Tibial nerve (tissue), 4 donors: Measurements from ENCODE around the gene CORO7. TPM values are rescaled to one million over a fixed set of nuclear protein-coding genes. Genes with fewer than 3 reads are reported as not detected.

Source experiments
- DNase-seq, 2 donors: peaks; one replicate each; pipeline ENCODE4 v3.0.0-alpha.2; 2019; ENCODE audit warnings: low spot score in 2 of 2
- H3K27ac ChIP-seq, 4 donors: fragments of 200-600 bp; sonication (generic) in 3 of 4; one replicate each; pipeline ENCODE4 v1.5.1; 2017 to 2019; ENCODE audit warnings: mild to moderate bottlenecking in 1 of 4
- H3K27me3 ChIP-seq, 2 donors: fragments of 200-600 bp; sonication (generic) in 1 of 2; one replicate each; pipeline versions ENCODE4 v1.5.1 to v1.6.0; 2017 to 2019
- H3K36me3 ChIP-seq, 3 donors: fragments of 200-600 bp; sonication (generic); one replicate each; pipeline ENCODE4 v1.5.1; 2018 to 2019
- H3K4me1 ChIP-seq, 4 donors: fragments of 200-600 bp; sonication (generic) in 3 of 4; one replicate each; pipeline ENCODE4 v1.5.1; 2017 to 2019
- H3K4me3 ChIP-seq, 4 donors: fragments of 200-600 bp; sonication (generic) in 3 of 4; one replicate each; pipeline ENCODE4 v1.5.1; 2017 to 2019; ENCODE audit warnings: mild to moderate bottlenecking in 1 of 4, moderate library complexity in 1 of 4
- H3K9me3 ChIP-seq, 4 donors: fragments of 200-600 bp; sonication (generic) in 3 of 4; one replicate each; pipeline ENCODE4 v1.5.1; 2017 to 2019
- EP300 ChIP-seq, 2 donors: sonication (generic); formaldehyde crosslinking; IDR thresholded peaks; one replicate each; pipeline ENCODE4 v1.6.1; 2017; ENCODE audit warnings: antibody characterized with exemption in 2 of 2, mild to moderate bottlenecking in 1 of 2
- POLR2A ChIP-seq, 2 donors: fragments of 450-650 bp; IDR thresholded peaks; one replicate each; pipeline ENCODE4 v1.6.1; 2017; ENCODE audit warnings: antibody characterized with exemption in 2 of 2, mild to moderate bottlenecking in 2 of 2, moderate library complexity in 2 of 2
- WGBS, 2 donors: methylation state at CpG; one replicate each; pipeline ENCODE4 v1.1.5; 2018; 5-methylcytosine and 5-hydroxymethylcytosine counted together
- total RNA-seq, 4 donors: library from RNA; depleted of rRNA; stranded (reverse); fragments of >200 nt; gene quantifications; one replicate each; pipeline ENCODE4 v1.1.0, GENCODE V29; 2016
- TF ChIP-seq, protein P1 (sequence below), 5 experiments: fragments of 200-600 bp in 3 of 5; fragments of 450-650 bp in 2 of 5; sonication (generic) in 3 of 5; IDR thresholded peaks; one replicate each; pipeline ENCODE4 v1.5.1; 2016 to 2019; ENCODE audit warnings: antibody characterized with exemption in 5 of 5, mild to moderate bottlenecking in 3 of 5, moderate library complexity in 2 of 5

Gene CORO7
- total RNA-seq, 4 donors from 2014 or later, result 27.8 to 77.4 (median 52.1) TPM

DNA sequence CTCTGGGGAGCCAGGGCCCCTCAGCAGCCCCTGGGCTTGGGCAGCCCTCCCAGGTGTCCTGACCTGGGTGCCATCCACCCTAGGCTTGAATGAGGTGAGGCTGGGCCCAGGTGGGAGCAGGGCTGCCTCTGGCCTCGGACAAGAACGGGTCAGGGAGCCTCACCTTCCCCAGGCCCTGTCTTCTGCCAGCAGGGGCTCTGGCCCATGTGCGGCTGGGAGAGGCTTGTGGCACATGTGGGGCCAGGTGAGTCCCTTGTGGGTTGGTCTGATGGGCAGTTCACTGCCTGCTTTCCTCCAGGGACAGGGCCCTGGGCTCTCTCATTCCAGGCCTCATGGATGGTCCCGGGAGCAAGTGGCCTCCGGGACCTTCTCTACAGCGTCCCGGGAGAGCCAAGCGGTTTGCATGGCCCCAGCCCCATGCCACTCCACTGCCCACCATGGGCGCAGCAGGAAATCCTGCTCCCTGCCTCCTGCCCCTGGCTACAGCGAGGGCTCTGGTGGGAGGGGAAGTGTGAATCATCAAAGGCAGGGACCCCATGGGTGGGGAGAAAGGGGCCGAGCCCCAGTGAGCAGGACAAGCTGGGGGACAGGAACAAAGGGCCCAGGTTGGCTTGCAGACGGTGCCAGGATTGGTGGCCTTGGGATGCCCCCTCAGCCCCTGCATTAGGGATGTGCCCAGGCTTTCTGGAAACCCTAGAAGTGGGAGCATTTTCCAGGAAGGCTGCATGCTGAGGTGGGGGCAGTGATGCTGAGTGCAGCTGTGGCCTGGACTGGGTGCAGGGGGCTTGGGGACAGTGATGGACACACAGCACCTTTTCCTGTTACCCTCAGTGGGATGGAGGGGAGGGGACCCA is 32.6 kb downstream of the CORO7 start:
- H3K4me1 ChIP-seq, result peaks cover 0 to 97% (median 36%) of the 10 kb centered on the region in 4 donors
- WGBS, 2 donors, result 74 to 77% methylated on average over 12 of the region's 12 CpGs
- H3K36me3 ChIP-seq, result peaks cover 0 to 85% (median 0%) of the 10 kb centered on the region in 3 donors
- no peak for DNase-seq
- H3K27ac ChIP-seq, result peak overlapping the region; percentile 42 to 85 (median 63)
- no peaks in the 10 kb centered on the region for H3K9me3 ChIP-seq
- no peak for TF ChIP-seq EP300 (IDR thresholded peaks at IDR 0.05)
- no peak for TF ChIP-seq POLR2A (IDR thresholded peaks at IDR 0.05)
- TF ChIP-seq, protein P1, sequence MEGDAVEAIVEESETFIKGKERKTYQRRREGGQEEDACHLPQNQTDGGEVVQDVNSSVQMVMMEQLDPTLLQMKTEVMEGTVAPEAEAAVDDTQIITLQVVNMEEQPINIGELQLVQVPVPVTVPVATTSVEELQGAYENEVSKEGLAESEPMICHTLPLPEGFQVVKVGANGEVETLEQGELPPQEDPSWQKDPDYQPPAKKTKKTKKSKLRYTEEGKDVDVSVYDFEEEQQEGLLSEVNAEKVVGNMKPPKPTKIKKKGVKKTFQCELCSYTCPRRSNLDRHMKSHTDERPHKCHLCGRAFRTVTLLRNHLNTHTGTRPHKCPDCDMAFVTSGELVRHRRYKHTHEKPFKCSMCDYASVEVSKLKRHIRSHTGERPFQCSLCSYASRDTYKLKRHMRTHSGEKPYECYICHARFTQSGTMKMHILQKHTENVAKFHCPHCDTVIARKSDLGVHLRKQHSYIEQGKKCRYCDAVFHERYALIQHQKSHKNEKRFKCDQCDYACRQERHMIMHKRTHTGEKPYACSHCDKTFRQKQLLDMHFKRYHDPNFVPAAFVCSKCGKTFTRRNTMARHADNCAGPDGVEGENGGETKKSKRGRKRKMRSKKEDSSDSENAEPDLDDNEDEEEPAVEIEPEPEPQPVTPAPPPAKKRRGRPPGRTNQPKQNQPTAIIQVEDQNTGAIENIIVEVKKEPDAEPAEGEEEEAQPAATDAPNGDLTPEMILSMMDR (IDR thresholded peaks at IDR 0.05), result no peak
- H3K4me3 ChIP-seq, result no peak overlapping the region
- no peaks in the 10 kb centered on the region for H3K27me3 ChIP-seq

DNA sequence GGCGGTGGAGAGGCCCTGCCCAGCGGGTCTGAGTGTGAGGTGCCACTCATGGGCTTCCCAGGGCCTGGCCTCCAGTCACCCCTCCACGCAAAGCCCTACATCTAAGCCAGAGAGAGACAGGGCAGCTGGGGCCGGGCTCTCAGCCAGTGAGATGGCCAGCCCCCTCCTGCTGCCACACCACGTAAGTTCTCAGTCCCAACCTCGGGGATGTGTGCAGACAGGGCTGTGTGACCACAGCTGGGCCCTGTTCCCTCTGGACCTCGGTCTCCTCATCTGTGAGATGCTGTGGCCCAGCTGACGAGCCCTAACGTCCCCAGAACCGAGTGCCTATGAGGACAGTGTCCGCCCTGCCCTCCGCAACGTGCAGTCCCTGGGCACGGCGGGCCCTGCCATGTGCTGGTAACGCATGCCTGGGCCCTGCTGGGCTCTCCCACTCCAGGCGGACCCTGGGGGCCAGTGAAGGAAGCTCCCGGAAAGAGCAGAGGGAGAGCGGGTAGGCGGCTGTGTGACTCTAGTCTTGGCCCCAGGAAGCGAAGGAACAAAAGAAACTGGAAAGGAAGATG is 33.5 kb downstream of the CORO7 start:
- peak in 1 of 2 donors; percentile 33 for TF ChIP-seq EP300 (IDR thresholded peaks at IDR 0.05)
- TF ChIP-seq POLR2A (IDR thresholded peaks at IDR 0.05), result no peak
- H3K4me1 ChIP-seq, result peaks cover 0 to 97% (median 39%) of the 10 kb centered on the region in 4 donors
- peak overlapping the region in 2 of 4 donors; percentile 71 to 85 for H3K27ac ChIP-seq
- H3K27me3 ChIP-seq, result no peaks in the 10 kb centered on the region
- WGBS, 2 donors, result 71 to 77% methylated on average over 19 of the region's 21 CpGs
- DNase-seq, result no peak
- H3K9me3 ChIP-seq, result no peaks in the 10 kb centered on the region
- H3K4me3 ChIP-seq, result no peak overlapping the region
- peaks cover 0 to 77% (median 0%) of the 10 kb centered on the region in 3 donors for H3K36me3 ChIP-seq

DNA sequence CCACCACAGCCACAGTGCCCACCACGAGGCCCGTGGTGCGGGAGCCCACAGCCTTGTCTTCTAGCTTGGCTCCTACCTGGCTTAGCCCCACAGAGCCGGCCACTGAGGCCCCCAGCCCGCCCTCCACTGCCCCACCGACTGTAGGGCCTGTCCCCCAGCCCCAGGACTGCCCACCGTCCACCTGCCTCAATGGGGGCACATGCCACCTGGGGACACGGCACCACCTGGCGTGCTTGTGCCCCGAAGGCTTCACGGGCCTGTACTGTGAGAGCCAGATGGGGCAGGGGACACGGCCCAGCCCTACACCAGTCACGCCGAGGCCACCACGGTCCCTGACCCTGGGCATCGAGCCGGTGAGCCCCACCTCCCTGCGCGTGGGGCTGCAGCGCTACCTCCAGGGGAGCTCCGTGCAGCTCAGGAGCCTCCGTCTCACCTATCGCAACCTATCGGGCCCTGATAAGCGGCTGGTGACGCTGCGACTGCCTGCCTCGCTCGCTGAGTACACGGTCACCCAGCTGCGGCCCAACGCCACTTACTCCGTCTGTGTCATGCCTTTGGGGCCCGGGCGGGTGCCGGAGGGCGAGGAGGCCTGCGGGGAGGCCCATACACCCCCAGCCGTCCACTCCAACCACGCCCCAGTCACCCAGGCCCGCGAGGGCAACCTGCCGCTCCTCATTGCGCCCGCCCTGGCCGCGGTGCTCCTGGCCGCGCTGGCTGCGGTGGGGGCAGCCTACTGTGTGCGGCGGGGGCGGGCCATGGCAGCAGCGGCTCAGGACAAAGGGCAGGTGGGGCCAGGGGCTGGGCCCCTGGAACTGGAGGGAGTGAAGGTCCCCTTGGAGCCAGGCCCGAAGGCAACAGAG is 34.2 kb downstream of the CORO7 start:
- Histone ChIP-seq H3K27ac (peak overlapping the region in 2 of 4 donors; percentile 71 to 85), H3K4me1 (peaks cover 0 to 97% (median 45%) of the 10 kb centered on the region in 4 donors), H3K27me3 (no peaks in the 10 kb centered on the region), H3K4me3 (no peak overlapping the region), H3K36me3 (peaks cover 0 to 70% (median 0%) of the 10 kb centered on the region in 3 donors), H3K9me3 (no peaks in the 10 kb centered on the region)
- no peak for DNase-seq
- TF ChIP-seq POLR2A (IDR thresholded peaks at IDR 0.05), result no peak
- TF ChIP-seq, protein P1 (IDR thresholded peaks at IDR 0.05), result no peak
- no peak for TF ChIP-seq EP300 (IDR thresholded peaks at IDR 0.05)
- 90 to 93% methylated on average over 34 to 47 of the region's 55 CpGs for WGBS, 2 donors

DNA sequence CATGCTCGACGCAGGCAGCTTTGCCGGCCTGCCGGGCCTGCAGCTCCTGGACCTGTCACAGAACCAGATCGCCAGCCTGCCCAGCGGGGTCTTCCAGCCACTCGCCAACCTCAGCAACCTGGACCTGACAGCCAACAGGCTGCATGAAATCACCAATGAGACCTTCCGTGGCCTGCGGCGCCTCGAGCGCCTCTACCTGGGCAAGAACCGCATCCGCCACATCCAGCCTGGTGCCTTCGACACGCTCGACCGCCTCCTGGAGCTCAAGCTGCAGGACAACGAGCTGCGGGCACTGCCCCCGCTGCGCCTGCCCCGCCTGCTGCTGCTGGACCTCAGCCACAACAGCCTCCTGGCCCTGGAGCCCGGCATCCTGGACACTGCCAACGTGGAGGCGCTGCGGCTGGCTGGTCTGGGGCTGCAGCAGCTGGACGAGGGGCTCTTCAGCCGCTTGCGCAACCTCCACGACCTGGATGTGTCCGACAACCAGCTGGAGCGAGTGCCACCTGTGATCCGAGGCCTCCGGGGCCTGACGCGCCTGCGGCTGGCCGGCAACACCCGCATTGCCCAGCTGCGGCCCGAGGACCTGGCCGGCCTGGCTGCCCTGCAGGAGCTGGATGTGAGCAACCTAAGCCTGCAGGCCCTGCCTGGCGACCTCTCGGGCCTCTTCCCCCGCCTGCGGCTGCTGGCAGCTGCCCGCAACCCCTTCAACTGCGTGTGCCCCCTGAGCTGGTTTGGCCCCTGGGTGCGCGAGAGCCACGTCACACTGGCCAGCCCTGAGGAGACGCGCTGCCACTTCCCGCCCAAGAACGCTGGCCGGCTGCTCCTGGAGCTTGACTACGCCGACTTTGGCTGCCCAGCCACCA is 35.1 kb downstream of the CORO7 start:
- H3K27me3 ChIP-seq, result no peaks in the 10 kb centered on the region
- no peak overlapping the region for H3K27ac ChIP-seq
- DNase-seq, result no peak
- H3K36me3 ChIP-seq, result peaks cover 0 to 61% (median 0%) of the 10 kb centered on the region in 3 donors
- no peak overlapping the region for H3K4me3 ChIP-seq
- H3K9me3 ChIP-seq, result no peaks in the 10 kb centered on the region
- 89 to 94% methylated on average over 34 to 43 of the region's 59 CpGs for WGBS, 2 donors
- TF ChIP-seq, protein P1 (IDR thresholded peaks at IDR 0.05), result no peak
- TF ChIP-seq POLR2A (IDR thresholded peaks at IDR 0.05), result no peak
- TF ChIP-seq EP300 (IDR thresholded peaks at IDR 0.05), result no peak
- peaks cover 0 to 97% (median 49%) of the 10 kb centered on the region in 4 donors for H3K4me1 ChIP-seq
